Suprapubic skin (tissue), 2 donors: ENCODE measurements around the gene EPG5.

ENCODE experiments used
- EP300 ChIP-seq: sonication (generic); formaldehyde crosslinking; IDR thresholded peaks from one replicate; pipeline ENCODE4 v1.6.1; 2017; ENCODE audit warnings: antibody characterized with exemption
- POLR2A ChIP-seq, 2 donors: fragments of 450-650 bp; IDR thresholded peaks; one replicate each; pipeline ENCODE4 v1.6.1; 2017; ENCODE audit warnings: antibody characterized with exemption in 2 of 2, mild to moderate bottlenecking in 2 of 2, moderate library complexity in 2 of 2

DNA sequence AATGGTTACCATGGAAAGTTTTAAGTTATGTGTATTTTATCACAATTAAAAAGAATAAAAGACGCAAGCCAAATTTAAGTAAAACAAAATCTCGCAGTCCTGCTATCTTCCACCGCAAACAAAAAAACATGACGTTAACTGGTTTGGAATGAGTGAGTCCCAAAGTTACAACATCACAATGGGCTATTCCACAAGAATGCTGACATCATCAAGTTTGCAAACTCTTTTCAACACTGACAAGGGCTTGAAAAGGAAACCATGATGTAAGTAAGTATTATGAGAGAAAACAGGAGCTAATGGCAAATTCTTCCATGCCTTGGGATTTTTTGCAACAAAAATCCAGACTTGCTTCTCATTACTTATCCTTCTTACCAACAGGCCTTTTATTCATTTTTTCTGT lies 110.6 kb downstream of the EPG5 start:
- no peak for TF ChIP-seq POLR2A (IDR thresholded peaks at IDR 0.05)
- TF ChIP-seq EP300, result no peak
